PC-3 (cell line): Measurements from ENCODE around the gene ZMYND10. TPM values are rescaled to one million over a fixed set of nuclear protein-coding genes. Genes with fewer than 3 reads are reported as not detected.

Source experiments
- ATAC-seq: fragments of 200-7000 bp; cut with Tn5 transposase; 2 replicates; pipeline ENCODE4 v1.9.1; 2020; ENCODE audit warnings: mild to moderate bottlenecking, moderate library complexity
- BruUV-seq: library from RNA; stranded (reverse); fragments of 400-500 nt; replicated peaks from 2 replicates; lab custom pipeline; 2021; lab: Mats Ljungman, UMichigan
- CTCF ChIA-PET: fragments of 300-600 bp; sonication (Branson Sonifier 250); formaldehyde crosslinking; loops from one replicate; lab custom pipeline; 2022; ENCODE audit warnings: antibody characterized with exemption; lab: Charles Lee
- POLR2A ChIA-PET: fragments of 300-600 bp; sonication (Branson Sonifier 250); formaldehyde crosslinking; loops from one replicate; lab custom pipeline; 2022; ENCODE audit warnings: antibody characterized with exemption; ENCODE audit not compliant: unreplicated experiment; lab: Charles Lee
- DNase-seq: peaks from one replicate; pipeline ENCODE4 v3.0.0-alpha.2; 2015
- H2AFZ ChIP-seq: fragments of 300-600 bp; sonication (generic); 2 replicates; pipeline ENCODE4 v1.6.0; 2016; ENCODE audit warnings: antibody characterized with exemption, low read length
- H3F3A ChIP-seq: fragments of 300-600 bp; sonication (generic); one replicate; pipeline ENCODE4 v1.6.0; 2017; ENCODE audit warnings: antibody characterized with exemption, low read length, control low read depth, mild to moderate bottlenecking; ENCODE audit not compliant: unreplicated experiment
- H3K27ac ChIP-seq: fragments of 300-600 bp; sonication (generic); 2 replicates; pipeline ENCODE4 v1.5.1; 2016; ENCODE audit warnings: mild to moderate bottlenecking, low read length
- H3K27me3 ChIP-seq: fragments of 300-600 bp; sonication (generic); 2 replicates; pipeline ENCODE4 v1.6.1; 2016; ENCODE audit warnings: low read length, mixed read lengths
- H3K36me3 ChIP-seq: fragments of 300-600 bp; sonication (generic); 2 replicates; pipeline ENCODE4 v1.6.1; 2016; ENCODE audit warnings: low read depth, mixed run types, low read length, mixed read lengths
- H3K4me1 ChIP-seq: fragments of 300-600 bp; sonication (generic); 2 replicates; pipeline ENCODE4 v1.5.1; 2016; ENCODE audit warnings: low read length; ENCODE audit not compliant: insufficient read depth
- H3K4me2 ChIP-seq: fragments of 300-600 bp; sonication (generic); 2 replicates; pipeline ENCODE4 v1.6.0; 2016; ENCODE audit warnings: low read length
- H3K4me3 ChIP-seq: fragments of 300-600 bp; sonication (generic); 2 replicates; pipeline ENCODE4 v1.5.1; 2016; ENCODE audit warnings: mild to moderate bottlenecking, low read length, mixed read lengths
- H3K79me2 ChIP-seq: fragments of 300-600 bp; sonication (generic); 2 replicates; pipeline ENCODE4 v1.6.1; 2017; ENCODE audit warnings: low read length, mixed read lengths
- H3K9ac ChIP-seq: fragments of 300-600 bp; sonication (generic); 2 replicates; pipeline ENCODE4 v1.6.0; 2016; ENCODE audit warnings: mild to moderate bottlenecking, low read length
- H3K9me2 ChIP-seq: fragments of 300-600 bp; sonication (generic); replicated peaks from 2 replicates; pipeline ENCODE4 v1.6.1; 2016; ENCODE audit warnings: mixed run types, low read length, mixed read lengths
- H3K9me3 ChIP-seq: fragments of 300-600 bp; sonication (generic); 2 replicates; pipeline ENCODE4 v1.6.1; 2016; ENCODE audit warnings: low read length, mixed read lengths
- H4K20me1 ChIP-seq: fragments of 300-600 bp; sonication (generic); 2 replicates; pipeline ENCODE4 v1.6.1; 2016; ENCODE audit warnings: low read length, mixed read lengths
- CTCF ChIP-seq: fragments of 300-600 bp; sonication (generic); conservative IDR thresholded peaks from 2 replicates; pipeline ENCODE4 v1.5.1; 2017; ENCODE audit warnings: antibody characterized with exemption, low read depth, mild to moderate bottlenecking, low read length
- EZH2 ChIP-seq: fragments of 300-600 bp; sonication (generic); IDR thresholded peaks from one replicate; pipeline ENCODE4 v1.6.1; 2017; ENCODE audit warnings: antibody characterized with exemption, mild to moderate bottlenecking, low read length; ENCODE audit not compliant: unreplicated experiment
- EZH2phosphoT487 ChIP-seq: fragments of 300-600 bp; sonication (generic); IDR thresholded peaks from 2 replicates; pipeline ENCODE4 v1.6.1; 2018; ENCODE audit warnings: mild to moderate bottlenecking, antibody characterized with exemption, low read length, borderline replicate concordance
- intact Hi-C: fragments of 100-400 bp; cut with micrococcal nuclease; formaldehyde crosslinking; loops from 2 replicates; pipeline ENCODE4 v1.9.0; 2023
- total RNA-seq: library from RNA; depleted of rRNA; stranded (reverse); fragments of >200 nt; gene quantifications from 2 replicates; pipeline ENCODE4 v1.2.3, GENCODE V29; 2014

Gene ZMYND10
- total RNA-seq, 1 experiment from 2014 or later = 1.6 TPM

GRCh38 chr3:50327943-50328691 lies 17.4 kb downstream of the ZMYND10 start, which contains the start of gene TUSC2:
Gene TUSC2, minus strand, starts transcription at chr3:50328223. Its CDS starts 124 bp downstream, at chr3:50328099.
- Histone ChIP-seq H4K20me1 (no peaks in the 10 kb centered on the region), H3K79me2 (peaks cover 32% of the 10 kb centered on the region), H3K4me1 (peaks cover 10% of the 10 kb centered on the region; the same call in 1 of the 2 replicates), H3K27ac (peak within 1 kb of the TSS; percentile 4; the same call in 1 of the 2 replicates), H3F3A (no peaks in the 10 kb centered on the region), H3K36me3 (peaks cover 26% of the 10 kb centered on the region; the same call in 1 of the 2 replicates), H2AFZ (peak within 1 kb of the TSS; percentile 66), H3K27me3 (no peaks in the 10 kb centered on the region), H3K9ac (peak within 1 kb of the TSS; percentile 92), H3K4me3 (peak within 1 kb of the TSS; percentile 96), H3K9me3 (no peaks in the 10 kb centered on the region), H3K4me2 (peak within 1 kb of the TSS; percentile 78), H3K9me2 (no peaks in the 10 kb centered on the region)
- CTCF ChIA-PET = interaction anchor here (0.5 to 1.0 kb wide), 7 partner anchors 9 to 974 kb away, joined by 3 to 10 read pairs (median 5); no protein-coding TSS in a partner anchor
- DNase-seq (peak; percentile 99), ATAC-seq (peak; percentile 90)
- TF ChIP-seq EZH2 (no peak), EZH2phosphoT487 (no peak), CTCF (no peak)
- intact Hi-C loops = no loop called here
- BruUV-seq = no TSS peak
- POLR2A ChIA-PET = interaction anchor here (0.7 to 1.7 kb wide), 3 partner anchors 9 to 13 kb away, joined by 3 to 14 read pairs (median 3); no protein-coding TSS in a partner anchor

- TF ChIP-seq CTCF (no peak), EZH2 (no peak), EZH2phosphoT487 (no peak)
- peak overlapping the region; percentile 92 for H3K9ac ChIP-seq
- H3K9me3 ChIP-seq = no peaks in the 10 kb centered on the region
- H3K9me2 ChIP-seq = no peaks in the 10 kb centered on the region
- no peak overlapping the region for H3K27ac ChIP-seq
- ChIA-PET CTCF (interaction anchor here (0.6 to 1.0 kb wide), 3 partner anchors 10 to 973 kb away, joined by 3 to 8 read pairs (median 4); no protein-coding TSS in a partner anchor), POLR2A (interaction anchor here (1.7 kb wide), 1 partner anchor 10 kb away, joined by 14 read pairs; no protein-coding TSS in a partner anchor)
- peaks cover 10% of the 10 kb centered on the region; the same call in 1 of the 2 replicates for H3K4me1 ChIP-seq
- no peak for ATAC-seq
- TSS peak; percentile 30 for BruUV-seq
- peaks cover 24% of the 10 kb centered on the region; the same call in 1 of the 2 replicates for H3K36me3 ChIP-seq
- peaks cover 22% of the 10 kb centered on the region for H3K79me2 ChIP-seq
- no peaks in the 10 kb centered on the region for H4K20me1 ChIP-seq
- no peak for DNase-seq
- no peak overlapping the region for H2AFZ ChIP-seq
- peak overlapping the region; percentile 78 for H3K4me2 ChIP-seq
- H3K4me3 ChIP-seq = peak overlapping the region; percentile 96
- H3F3A ChIP-seq = no peaks in the 10 kb centered on the region
- no peaks in the 10 kb centered on the region for H3K27me3 ChIP-seq
- intact Hi-C loops = no loop called here
Measured at GRCh38 chr3:50327129-50327528, 18.4 kb downstream of the ZMYND10 start.
